ENCODE results near the gene ALDH6A1. TPM values are rescaled to one million over a fixed set of nuclear protein-coding genes. Genes with fewer than 3 reads are reported as not detected.

Gene ALDH6A1
- total RNA-seq, 1 donor from 2014 or later = 42.1 TPM

Other genes starting within 250 kb of the ALDH6A1 start
- gene PTGR2, start 232.6 kb downstream of the ALDH6A1 start, total RNA-seq = 7.3 TPM
- 51.1 TPM for gene ZNF410, start 197.6 kb downstream of the ALDH6A1 start, total RNA-seq
- 2.7 TPM for gene FAM161B, start 134.4 kb downstream of the ALDH6A1 start, total RNA-seq
- gene COQ6, start 134.2 kb downstream of the ALDH6A1 start, total RNA-seq = 17.1 TPM
- gene ENTPD5, start 65.2 kb downstream of the ALDH6A1 start, total RNA-seq = 17.1 TPM
- 3.1 TPM for gene BBOF1, start 65.1 kb downstream of the ALDH6A1 start, total RNA-seq
- 9.2 TPM for gene LIN52, start 503 bp upstream of the ALDH6A1 start, total RNA-seq
- not detected for gene VSX2, start 155.0 kb upstream of the ALDH6A1 start, total RNA-seq
- gene ABCD4, start 218.5 kb upstream of the ALDH6A1 start, total RNA-seq = 41.5 TPM